GM18873 (cell line): Measurements from ENCODE around the gene ATP5PD.
A peak's percentile ranks its signal among the peaks of the same experiment; 100 is the strongest.
"Not testable (repeated sequence)": the region's sequence is repeated elsewhere in the genome, so short reads cannot be mapped to it uniquely, and the experiment has no call there.

Source experiments
- ATAC-seq: cut with Tn5 transposase; IDR thresholded peaks from one replicate; pipeline ENCODE4 v1.9.1; 2021; ENCODE audit warnings: mild to moderate bottlenecking, moderate library complexity, moderate number of reproducible peaks; ENCODE audit not compliant: unreplicated experiment, low FRiP score

Gene ATP5PD

GRCh38 chr17:75025398-75025734 is 21.4 kb downstream of the ATP5PD start:
- not testable (repeated sequence) for ATAC-seq

- no peak for ATAC-seq
These were observed 21.9 kb downstream of the ATP5PD start for GRCh38 chr17:75024686-75025397.

- no peak for ATAC-seq
These were observed 26.2 kb downstream of the ATP5PD start for GRCh38 chr17:75020331-75021110.

- no peak for ATAC-seq
These were observed 27.1 kb downstream of the ATP5PD start for GRCh38 chr17:75019710-75020109.

- ATAC-seq = no peak
These were observed 27.6 kb downstream of the ATP5PD start for GRCh38 chr17:75019146-75019545.

GRCh38 chr17:75013092-75013559 is 33.6 kb downstream of the ATP5PD start:
- ATAC-seq = no peak

- peak; percentile 72 for ATAC-seq
These were observed 34.2 kb downstream of the ATP5PD start, which contains the start of gene MRPL58 for GRCh38 chr17:75012346-75013091. Gene MRPL58 (plus strand): TSS chr17:75012670. CDS start chr17:75012687, 17 bp downstream.

GRCh38 chr17:75012096-75012345 is 34.7 kb downstream of the ATP5PD start:
- ATAC-seq = no peak

- ATAC-seq = no peak
These were observed 35.2 kb downstream of the ATP5PD start for GRCh38 chr17:75011401-75012095.

GRCh38 chr17:75010683-75011400 is 35.9 kb downstream of the ATP5PD start:
- no peak for ATAC-seq

- no peak for ATAC-seq
These were observed 37.5 kb downstream of the ATP5PD start for GRCh38 chr17:75009139-75009724.

GRCh38 chr17:75008373-75008772 is 38.4 kb downstream of the ATP5PD start:
- ATAC-seq = no peak

GRCh38 chr17:75006653-75007052 is 40.1 kb downstream of the ATP5PD start:
- ATAC-seq = no peak

GRCh38 chr17:75006084-75006483 is 40.7 kb downstream of the ATP5PD start:
- not testable (repeated sequence) for ATAC-seq

GRCh38 chr17:75005291-75005690 is 41.5 kb downstream of the ATP5PD start:
- ATAC-seq = no peak

GRCh38 chr17:75004371-75004770 is 42.4 kb downstream of the ATP5PD start:
- no peak for ATAC-seq

- ATAC-seq = no peak
These were observed 42.8 kb downstream of the ATP5PD start for GRCh38 chr17:75003957-75004355.

- ATAC-seq = no peak
These were observed 43.5 kb downstream of the ATP5PD start for GRCh38 chr17:75003070-75003956.
